Measurements from ENCODE around the gene CCDC149.

Gene CCDC149

GRCh38 chr4:24824720-24825119 is 88.1 kb downstream of the CCDC149 start:
- H3K4me1 ChIP-seq (ENCODE audit: control insufficient read depth, insufficient read depth, low read length), result no peaks in the 10 kb centered on the region
- no peak overlapping the region for H3K9ac ChIP-seq (ENCODE audit: low read length)
- no peaks in the 10 kb centered on the region for H3K27me3 ChIP-seq (ENCODE audit: control insufficient read depth, insufficient read depth, low read length)
- H3K4me3 ChIP-seq (ENCODE audit: low read depth, low read length), result no peak overlapping the region
- H3K27ac ChIP-seq (ENCODE audit: low read depth, low read length), result no peak overlapping the region
- H3K9me3 ChIP-seq (ENCODE audit: control insufficient read depth, insufficient read depth, low read depth, low read length), result no peaks in the 10 kb centered on the region
- H3K36me3 ChIP-seq (ENCODE audit: control insufficient read depth, insufficient read depth, low read length), result no peaks in the 10 kb centered on the region

GRCh38 chr4:24820541-24820940 is 92.3 kb downstream of the CCDC149 start:
- no peak overlapping the region for H3K4me3 ChIP-seq (ENCODE audit: low read depth, low read length)
- H3K27me3 ChIP-seq (ENCODE audit: control insufficient read depth, insufficient read depth, low read length), result no peaks in the 10 kb centered on the region
- no peak overlapping the region for H3K9ac ChIP-seq (ENCODE audit: low read length)
- no peaks in the 10 kb centered on the region for H3K9me3 ChIP-seq (ENCODE audit: control insufficient read depth, insufficient read depth, low read depth, low read length)
- H3K36me3 ChIP-seq (ENCODE audit: control insufficient read depth, insufficient read depth, low read length), result no peaks in the 10 kb centered on the region
- H3K4me1 ChIP-seq (ENCODE audit: control insufficient read depth, insufficient read depth, low read length), result no peaks in the 10 kb centered on the region
- H3K27ac ChIP-seq (ENCODE audit: low read depth, low read length), result no peak overlapping the region

GRCh38 chr4:24816797-24817196 is 96.0 kb downstream of the CCDC149 start:
- H3K27me3 ChIP-seq (ENCODE audit: control insufficient read depth, insufficient read depth, low read length), result no peaks in the 10 kb centered on the region
- no peak overlapping the region for H3K4me3 ChIP-seq (ENCODE audit: low read depth, low read length)
- H3K36me3 ChIP-seq (ENCODE audit: control insufficient read depth, insufficient read depth, low read length), result no peaks in the 10 kb centered on the region
- H3K4me1 ChIP-seq (ENCODE audit: control insufficient read depth, insufficient read depth, low read length), result no peaks in the 10 kb centered on the region
- H3K27ac ChIP-seq (ENCODE audit: low read depth, low read length), result no peak overlapping the region
- H3K9me3 ChIP-seq (ENCODE audit: control insufficient read depth, insufficient read depth, low read depth, low read length), result peaks cover 8% of the 10 kb centered on the region
- no peak overlapping the region for H3K9ac ChIP-seq (ENCODE audit: low read length)

- Histone ChIP-seq H3K4me3 (ENCODE audit: low read depth, low read length) (no peak overlapping the region), H3K4me1 (ENCODE audit: control insufficient read depth, insufficient read depth, low read length) (no peaks in the 10 kb centered on the region), H3K9me3 (ENCODE audit: control insufficient read depth, insufficient read depth, low read depth, low read length) (peaks cover 8% of the 10 kb centered on the region), H3K27me3 (ENCODE audit: control insufficient read depth, insufficient read depth, low read length) (no peaks in the 10 kb centered on the region), H3K36me3 (ENCODE audit: control insufficient read depth, insufficient read depth, low read length) (no peaks in the 10 kb centered on the region), H3K9ac (ENCODE audit: low read length) (no peak overlapping the region), H3K27ac (ENCODE audit: low read depth, low read length) (no peak overlapping the region)
Measured at GRCh38 chr4:24813732-24814131, 99.1 kb downstream of the CCDC149 start.

GRCh38 chr4:24810871-24811631 is 101.8 kb downstream of the CCDC149 start:
- H3K9ac ChIP-seq (ENCODE audit: low read length), result no peak overlapping the region
- no peaks in the 10 kb centered on the region for H3K4me1 ChIP-seq (ENCODE audit: control insufficient read depth, insufficient read depth, low read length)
- H3K9me3 ChIP-seq (ENCODE audit: control insufficient read depth, insufficient read depth, low read depth, low read length), result peaks cover 8% of the 10 kb centered on the region

GRCh38 chr4:24809815-24810405 is 102.9 kb downstream of the CCDC149 start:
- H3K36me3 ChIP-seq (ENCODE audit: control insufficient read depth, insufficient read depth, low read length), result no peaks in the 10 kb centered on the region
- peaks cover 9% of the 10 kb centered on the region for H3K4me1 ChIP-seq (ENCODE audit: control insufficient read depth, insufficient read depth, low read length)
- H3K9me3 ChIP-seq (ENCODE audit: control insufficient read depth, insufficient read depth, low read depth, low read length), result peaks cover 8% of the 10 kb centered on the region
- no peak overlapping the region for H3K27ac ChIP-seq (ENCODE audit: low read depth, low read length)
- H3K4me3 ChIP-seq (ENCODE audit: low read depth, low read length), result no peak overlapping the region
- no peak overlapping the region for H3K9ac ChIP-seq (ENCODE audit: low read length)
- no peaks in the 10 kb centered on the region for H3K27me3 ChIP-seq (ENCODE audit: control insufficient read depth, insufficient read depth, low read length)

More at GRCh38 chr4:24810871-24811631, 101.8 kb downstream of the CCDC149 start:
- Histone ChIP-seq H3K27me3 (ENCODE audit: control insufficient read depth, insufficient read depth, low read length) (no peaks in the 10 kb centered on the region), H3K36me3 (ENCODE audit: control insufficient read depth, insufficient read depth, low read length) (no peaks in the 10 kb centered on the region), H3K27ac (ENCODE audit: low read depth, low read length) (no peak overlapping the region), H3K4me3 (ENCODE audit: low read depth, low read length) (no peak overlapping the region)

GRCh38 chr4:24809376-24809775 is 103.5 kb downstream of the CCDC149 start:
- Histone ChIP-seq H3K36me3 (ENCODE audit: control insufficient read depth, insufficient read depth, low read length) (no peaks in the 10 kb centered on the region), H3K27me3 (ENCODE audit: control insufficient read depth, insufficient read depth, low read length) (no peaks in the 10 kb centered on the region), H3K9me3 (ENCODE audit: control insufficient read depth, insufficient read depth, low read depth, low read length) (peaks cover 8% of the 10 kb centered on the region), H3K4me3 (ENCODE audit: low read depth, low read length) (no peak overlapping the region), H3K9ac (ENCODE audit: low read length) (no peak overlapping the region), H3K4me1 (ENCODE audit: control insufficient read depth, insufficient read depth, low read length) (peaks cover 9% of the 10 kb centered on the region), H3K27ac (ENCODE audit: low read depth, low read length) (no peak overlapping the region)

GRCh38 chr4:24808955-24809354 is 103.9 kb downstream of the CCDC149 start:
- H3K4me1 ChIP-seq (ENCODE audit: control insufficient read depth, insufficient read depth, low read length), result peaks cover 9% of the 10 kb centered on the region
- H3K9ac ChIP-seq (ENCODE audit: low read length), result no peak overlapping the region
- H3K36me3 ChIP-seq (ENCODE audit: control insufficient read depth, insufficient read depth, low read length), result no peaks in the 10 kb centered on the region
- no peaks in the 10 kb centered on the region for H3K27me3 ChIP-seq (ENCODE audit: control insufficient read depth, insufficient read depth, low read length)
- no peak overlapping the region for H3K27ac ChIP-seq (ENCODE audit: low read depth, low read length)
- H3K4me3 ChIP-seq (ENCODE audit: low read depth, low read length), result no peak overlapping the region
- peaks cover 8% of the 10 kb centered on the region for H3K9me3 ChIP-seq (ENCODE audit: control insufficient read depth, insufficient read depth, low read depth, low read length)

GRCh38 chr4:24808261-24808660 is 104.6 kb downstream of the CCDC149 start:
- H3K9me3 ChIP-seq (ENCODE audit: control insufficient read depth, insufficient read depth, low read depth, low read length), result peaks cover 8% of the 10 kb centered on the region
- no peaks in the 10 kb centered on the region for H3K36me3 ChIP-seq (ENCODE audit: control insufficient read depth, insufficient read depth, low read length)
- H3K4me3 ChIP-seq (ENCODE audit: low read depth, low read length), result no peak overlapping the region
- H3K4me1 ChIP-seq (ENCODE audit: control insufficient read depth, insufficient read depth, low read length), result peaks cover 9% of the 10 kb centered on the region
- H3K9ac ChIP-seq (ENCODE audit: low read length), result no peak overlapping the region
- no peak overlapping the region for H3K27ac ChIP-seq (ENCODE audit: low read depth, low read length)
- no peaks in the 10 kb centered on the region for H3K27me3 ChIP-seq (ENCODE audit: control insufficient read depth, insufficient read depth, low read length)

GRCh38 chr4:24807611-24808010 is 105.2 kb downstream of the CCDC149 start:
- no peak overlapping the region for H3K4me3 ChIP-seq (ENCODE audit: low read depth, low read length)
- H3K9me3 ChIP-seq (ENCODE audit: control insufficient read depth, insufficient read depth, low read depth, low read length), result peaks cover 5% of the 10 kb centered on the region
- no peak overlapping the region for H3K27ac ChIP-seq (ENCODE audit: low read depth, low read length)
- no peak overlapping the region for H3K9ac ChIP-seq (ENCODE audit: low read length)
- peaks cover 4% of the 10 kb centered on the region; the same call in 1 of the 2 replicates for H3K27me3 ChIP-seq (ENCODE audit: control insufficient read depth, insufficient read depth, low read length)
- H3K4me1 ChIP-seq (ENCODE audit: control insufficient read depth, insufficient read depth, low read length), result peaks cover 9% of the 10 kb centered on the region
- no peaks in the 10 kb centered on the region for H3K36me3 ChIP-seq (ENCODE audit: control insufficient read depth, insufficient read depth, low read length)

- Histone ChIP-seq H3K9ac (ENCODE audit: low read length) (no peak overlapping the region), H3K9me3 (ENCODE audit: control insufficient read depth, insufficient read depth, low read depth, low read length) (no peaks in the 10 kb centered on the region)
Measured at GRCh38 chr4:24806206-24806990, 106.4 kb downstream of the CCDC149 start.

More at GRCh38 chr4:24806206-24806990, 106.4 kb downstream of the CCDC149 start:
- Histone ChIP-seq H3K27ac (ENCODE audit: low read depth, low read length) (no peak overlapping the region), H3K36me3 (ENCODE audit: control insufficient read depth, insufficient read depth, low read length) (no peaks in the 10 kb centered on the region), H3K4me1 (ENCODE audit: control insufficient read depth, insufficient read depth, low read length) (peaks cover 9% of the 10 kb centered on the region), H3K27me3 (ENCODE audit: control insufficient read depth, insufficient read depth, low read length) (peaks cover 15% of the 10 kb centered on the region), H3K4me3 (ENCODE audit: low read depth, low read length) (no peak overlapping the region)
